HepG2 (cell line): ENCODE data around the gene RER1. TPM values are rescaled to one million over a fixed set of nuclear protein-coding genes. Genes with fewer than 3 reads are reported as not detected.

Experiments used
- ATAC-seq: fragments of 200-7000 bp; cut with Tn5 transposase; 3 replicates; pipeline ENCODE4 v1.9.1; 2020; ENCODE audit warnings: mild to moderate bottlenecking, moderate library complexity
- BruUV-seq: library from RNA; stranded (reverse); fragments of 400-500 nt; replicated peaks from 2 replicates; lab custom pipeline; 2021; lab: Mats Ljungman, UMichigan
- CTCF ChIA-PET: fragments of 300-600 bp; formaldehyde crosslinking; extraction: SDS; loops from one replicate; lab custom pipeline; 2021; ENCODE audit warnings: low total read pairs, inconsistent platforms, low intra/inter-chr PET ratio; lab: Yijun Ruan, JAX
- POLR2A ChIA-PET: fragments of 350-600 bp; sonication (Branson Sonifier 250); formaldehyde crosslinking; loops from one replicate; lab custom pipeline; 2020; ENCODE audit warnings: antibody characterized with exemption, inconsistent platforms; lab: Yijun Ruan, JAX
- DNase-seq: peaks from one replicate; pipeline ENCODE4 v3.0.0-alpha.2; 2015; ENCODE audit warnings: low spot score
- FAIRE-seq: peaks from 3 replicates; lab custom pipeline; 2011; peaks lifted over from hg19 to GRCh38; lab: Jason Lieb, UNC
- H2AFZ ChIP-seq: one replicate; pipeline ENCODE4 v1.6.1; 2011; ENCODE audit warnings: low read length, inconsistent platforms
- H3K27ac ChIP-seq: fragments of 300-600 bp; 3 replicates; pipeline ENCODE4 v1.8.0; 2011; ENCODE audit warnings: mixed run types, mild to moderate bottlenecking, mixed read lengths, low read length, inconsistent platforms; ENCODE audit not compliant: insufficient read depth; ENCODE audit errors: extremely low read length
- H3K27me3 ChIP-seq, 2 experiments: fragments of 200-600 bp in 1 of 2; 2 replicates in 1 of 2; 3 replicates in 1 of 2; pipeline versions ENCODE4 v1.6.0 to v1.8.0; 2011; ENCODE audit warnings: low read length in 2 of 2, mild to moderate bottlenecking in 2 of 2, moderate library complexity in 2 of 2, inconsistent platforms in 1 of 2; ENCODE audit not compliant: insufficient read depth in 2 of 2, control insufficient read depth in 1 of 2
- H3K36me3 ChIP-seq, 2 experiments: fragments of 200-600 bp in 1 of 2; replicated peaks in 1 of 2; 2 replicates in 1 of 2; 3 replicates in 1 of 2; pipeline versions ENCODE4 v1.5.1 to v1.8.0; 2011; ENCODE audit warnings: low read length in 2 of 2, inconsistent platforms in 1 of 2; ENCODE audit not compliant: insufficient read depth in 2 of 2, control insufficient read depth in 1 of 2
- H3K4me1 ChIP-seq: 2 replicates; pipeline ENCODE4 v1.5.1; 2012; ENCODE audit warnings: low read length, inconsistent platforms; ENCODE audit not compliant: insufficient read depth
- H3K4me2 ChIP-seq: 2 replicates; pipeline ENCODE4 v1.6.0; 2011; ENCODE audit warnings: low read depth, low read length, inconsistent platforms
- H3K4me3 ChIP-seq, 3 experiments: fragments of 200-600 bp in 1 of 3; sonication (generic), shearing (Covaris generic) in 1 of 3; replicated peaks in 1 of 3; 2 replicates each; pipeline ENCODE4 v1.5.1; 2011 to 2016; ENCODE audit warnings: low read length in 3 of 3, inconsistent platforms in 2 of 3, low read depth in 2 of 3, mild to moderate bottlenecking in 2 of 3, control low read depth in 1 of 3, mixed read lengths in 1 of 3; ENCODE audit not compliant: insufficient read depth in 1 of 3
- H3K79me2 ChIP-seq: one replicate; pipeline ENCODE4 v1.6.1; 2011; ENCODE audit warnings: low read length, inconsistent platforms; ENCODE audit not compliant: insufficient read depth
- H3K9ac ChIP-seq: 2 replicates; pipeline ENCODE4 v1.6.0; 2011; ENCODE audit warnings: mild to moderate bottlenecking, low read depth, low read length, inconsistent platforms; ENCODE audit not compliant: insufficient read depth
- H3K9me3 ChIP-seq: 2 replicates; pipeline ENCODE4 v1.5.1; 2012; ENCODE audit warnings: mild to moderate bottlenecking, low read length
- H4K20me1 ChIP-seq: 2 replicates; pipeline ENCODE4 v1.6.0; 2011; ENCODE audit warnings: inconsistent platforms, mild to moderate bottlenecking, low read length, moderate library complexity; ENCODE audit not compliant: insufficient read depth
- EP300 ChIP-seq, 3 experiments: sonication (generic) in 1 of 3; formaldehyde crosslinking in 1 of 3; IDR thresholded peaks; 2 replicates each; pipeline versions ENCODE4 v1.5.1 to v1.6.1; 2011 to 2020; ENCODE audit warnings: low read depth in 2 of 3, low read length in 2 of 3, borderline replicate concordance in 1 of 3, improper control_type of control experiment in 1 of 3, mild to moderate bottlenecking in 1 of 3, missing genetic modification reagents in 1 of 3, moderate library complexity in 1 of 3
- WGBS: methylation state at CpG from one replicate; pipeline ENCODE4 v1.1.6; 2017; ENCODE audit warnings: low lambda C conversion rate; 5-methylcytosine and 5-hydroxymethylcytosine counted together
- in situ Hi-C: cut with HindIII; loops from 2 replicates; pipeline ENCODE4 v1.10.0; 2017; ENCODE audit warnings: low pct_unique_long_range_greater_than_20kb; ENCODE audit not compliant: extremely low pct_ligation_motif_present
- intact Hi-C: fragments of 100-400 bp; cut with micrococcal nuclease; formaldehyde crosslinking; loops from one replicate; pipeline ENCODE4 v1.10.0; 2022; ENCODE audit not compliant: unreplicated experiment
- polyA plus RNA-seq, 8 experiments: library from polyadenylated mRNA; depleted of rRNA in 3 of 8; stranded (reverse) in 7 of 8; unstranded in 1 of 8; fragments of >200 nt; fragmentation: Illumina TruSeq in 4 of 8; extraction: Trizol in 4 of 8; gene quantifications; 2 replicates each; pipeline versions ENCODE4 v1.2.1 to v1.2.3, GENCODE V29; 2011 to 2016; ENCODE audit warnings: low read depth in 4 of 8, missing spikeins in 1 of 8, mixed read lengths in 1 of 8; ENCODE audit not compliant: insufficient read depth in 1 of 8
- total RNA-seq, 5 experiments: library from RNA; depleted of rRNA; stranded (reverse); fragments of >200 nt; fragmentation: Illumina TruSeq; extraction: Trizol; gene quantifications; 2 replicates each; pipeline ENCODE4 v1.2.3, GENCODE V29; 2016; ENCODE audit warnings: low read depth in 1 of 5
- TF ChIP-seq, protein P1 (sequence below): IDR thresholded peaks from 2 replicates; pipeline ENCODE4 v1.6.1; 2016; ENCODE audit warnings: low read depth, missing genetic modification reagents, missing compliant biosample characterization
- TF ChIP-seq, protein P2 (sequence below): sonication (generic); formaldehyde crosslinking; IDR thresholded peaks from 2 replicates; pipeline ENCODE4 v1.4.0; 2020; ENCODE audit warnings: missing genetic modification reagents; ENCODE audit errors: not compliant biosample characterization

The RER1 gene
- total and polyA plus RNA-seq, 2 of the 13 experiments (the other 11 are each of a cell fraction or from before 2014, with no cell fraction given) = 128 to 164 TPM

DNA sequence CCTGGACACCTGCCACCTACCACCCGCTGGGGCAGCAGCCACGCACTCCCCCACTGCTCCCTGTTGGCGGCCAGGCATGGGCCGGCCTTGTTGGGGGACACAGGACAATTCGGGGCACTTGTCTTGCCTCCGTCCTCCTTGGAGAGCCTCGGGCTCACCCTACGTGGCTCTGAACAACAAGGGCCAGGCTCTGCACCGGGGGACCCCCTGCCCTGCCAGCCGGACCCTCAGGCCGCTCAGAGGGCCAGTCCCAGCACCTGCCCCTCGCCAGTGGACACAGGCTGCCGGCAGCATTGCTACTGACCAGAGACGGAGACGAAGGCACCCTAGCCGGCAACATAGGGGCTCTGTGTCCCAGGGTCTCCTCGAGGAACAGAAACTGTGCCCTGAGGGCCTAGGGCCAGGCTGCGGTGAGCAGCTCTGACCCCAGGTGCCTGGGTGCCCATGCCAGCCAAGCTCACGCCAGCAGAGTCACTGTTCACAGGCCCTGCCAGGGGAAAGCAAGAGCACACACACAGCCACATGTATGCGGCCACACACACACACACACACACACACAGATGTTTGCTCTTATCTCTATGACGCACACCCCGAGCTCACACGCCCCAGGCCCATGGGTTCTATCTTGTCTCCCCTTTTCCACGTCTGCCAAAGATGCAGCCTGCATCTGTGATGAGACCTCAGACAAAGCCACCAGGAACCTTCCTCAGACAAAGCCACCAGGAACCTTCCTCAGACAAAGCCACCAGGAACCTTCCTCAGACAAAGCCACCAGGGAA is 46.2 kb upstream of the RER1 start:
- Histone ChIP-seq H3K27ac (no peak overlapping the region), H3K36me3 (no peaks in the 10 kb centered on the region), H3K27me3 (peaks cover 15 to 61% of the 10 kb centered on the region in 2 experiments), H3K4me3 (no peak overlapping the region), H2AFZ (no peak overlapping the region), H3K4me2 (no peak overlapping the region), H3K4me1 (peaks cover 7% of the 10 kb centered on the region; the same call in 1 of the 2 replicates), H4K20me1 (no peaks in the 10 kb centered on the region), H3K79me2 (no peaks in the 10 kb centered on the region), H3K9me3 (no peaks in the 10 kb centered on the region), H3K9ac (no peak overlapping the region)
- 32% methylated on average over 9 of the region's 24 CpGs for WGBS
- no peak for FAIRE-seq
- TF ChIP-seq, protein P1, sequence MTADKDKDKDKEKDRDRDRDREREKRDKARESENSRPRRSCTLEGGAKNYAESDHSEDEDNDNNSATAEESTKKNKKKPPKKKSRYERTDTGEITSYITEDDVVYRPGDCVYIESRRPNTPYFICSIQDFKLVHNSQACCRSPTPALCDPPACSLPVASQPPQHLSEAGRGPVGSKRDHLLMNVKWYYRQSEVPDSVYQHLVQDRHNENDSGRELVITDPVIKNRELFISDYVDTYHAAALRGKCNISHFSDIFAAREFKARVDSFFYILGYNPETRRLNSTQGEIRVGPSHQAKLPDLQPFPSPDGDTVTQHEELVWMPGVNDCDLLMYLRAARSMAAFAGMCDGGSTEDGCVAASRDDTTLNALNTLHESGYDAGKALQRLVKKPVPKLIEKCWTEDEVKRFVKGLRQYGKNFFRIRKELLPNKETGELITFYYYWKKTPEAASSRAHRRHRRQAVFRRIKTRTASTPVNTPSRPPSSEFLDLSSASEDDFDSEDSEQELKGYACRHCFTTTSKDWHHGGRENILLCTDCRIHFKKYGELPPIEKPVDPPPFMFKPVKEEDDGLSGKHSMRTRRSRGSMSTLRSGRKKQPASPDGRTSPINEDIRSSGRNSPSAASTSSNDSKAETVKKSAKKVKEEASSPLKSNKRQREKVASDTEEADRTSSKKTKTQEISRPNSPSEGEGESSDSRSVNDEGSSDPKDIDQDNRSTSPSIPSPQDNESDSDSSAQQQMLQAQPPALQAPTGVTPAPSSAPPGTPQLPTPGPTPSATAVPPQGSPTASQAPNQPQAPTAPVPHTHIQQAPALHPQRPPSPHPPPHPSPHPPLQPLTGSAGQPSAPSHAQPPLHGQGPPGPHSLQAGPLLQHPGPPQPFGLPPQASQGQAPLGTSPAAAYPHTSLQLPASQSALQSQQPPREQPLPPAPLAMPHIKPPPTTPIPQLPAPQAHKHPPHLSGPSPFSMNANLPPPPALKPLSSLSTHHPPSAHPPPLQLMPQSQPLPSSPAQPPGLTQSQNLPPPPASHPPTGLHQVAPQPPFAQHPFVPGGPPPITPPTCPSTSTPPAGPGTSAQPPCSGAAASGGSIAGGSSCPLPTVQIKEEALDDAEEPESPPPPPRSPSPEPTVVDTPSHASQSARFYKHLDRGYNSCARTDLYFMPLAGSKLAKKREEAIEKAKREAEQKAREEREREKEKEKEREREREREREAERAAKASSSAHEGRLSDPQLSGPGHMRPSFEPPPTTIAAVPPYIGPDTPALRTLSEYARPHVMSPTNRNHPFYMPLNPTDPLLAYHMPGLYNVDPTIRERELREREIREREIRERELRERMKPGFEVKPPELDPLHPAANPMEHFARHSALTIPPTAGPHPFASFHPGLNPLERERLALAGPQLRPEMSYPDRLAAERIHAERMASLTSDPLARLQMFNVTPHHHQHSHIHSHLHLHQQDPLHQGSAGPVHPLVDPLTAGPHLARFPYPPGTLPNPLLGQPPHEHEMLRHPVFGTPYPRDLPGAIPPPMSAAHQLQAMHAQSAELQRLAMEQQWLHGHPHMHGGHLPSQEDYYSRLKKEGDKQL (CRISPR knock-in tag) = no peak
- TF ChIP-seq EP300 (IDR thresholded peaks at IDR 0.05; ENCODE audit: low read depth in 2 of 2, low read length in 2 of 2) (no peak), EP300 (CRISPR knock-in tag; IDR thresholded peaks at IDR 0.05; ENCODE audit: borderline replicate concordance) (no peak)
- TF ChIP-seq, protein P2, sequence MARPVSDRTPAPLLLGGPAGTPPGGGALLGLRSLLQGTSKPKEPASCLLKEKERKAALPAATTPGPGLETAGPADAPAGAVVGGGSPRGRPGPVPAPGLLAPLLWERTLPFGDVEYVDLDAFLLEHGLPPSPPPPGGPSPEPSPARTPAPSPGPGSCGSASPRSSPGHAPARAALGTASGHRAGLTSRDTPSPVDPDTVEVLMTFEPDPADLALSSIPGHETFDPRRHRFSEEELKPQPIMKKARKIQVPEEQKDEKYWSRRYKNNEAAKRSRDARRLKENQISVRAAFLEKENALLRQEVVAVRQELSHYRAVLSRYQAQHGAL = no peak
- no TSS peak for BruUV-seq
- POLR2A ChIA-PET = no interaction called here
- in situ Hi-C loops = no loop called here
- CTCF ChIA-PET = no interaction called here
- intact Hi-C loops = no loop called here
- ATAC-seq = no peak
- DNase-seq = no peak
